ENCODE results near the gene GPR32. TPM values are rescaled to one million over a fixed set of nuclear protein-coding genes. Genes with fewer than 3 reads are reported as not detected.
"Not testable (repeated sequence)": the region's sequence is repeated elsewhere in the genome, so short reads cannot be mapped to it uniquely, and the experiment has no call there.

GPR32 gene
- total and polyA plus RNA-seq, 7 donors, result not detected

GRCh38 chr19:50777830-50778303 lies 7.6 kb downstream of the GPR32 start:
- Histone ChIP-seq H3K4me3 (no peak overlapping the region), H3K27ac (no peak overlapping the region), H3K36me3 (ENCODE audit: insufficient read depth in 1 of 2, low read depth in 1 of 2) (no peaks in the 10 kb centered on the region), H3K4me1 (no peaks in the 10 kb centered on the region), H3K27me3 (ENCODE audit: insufficient read depth in 3 of 3, low read length in 2 of 3) (peaks cover 0 to 78% (median 25%) of the 10 kb centered on the region in 3 donors), H3K9me3 (no peaks in the 10 kb centered on the region)
- ATAC-seq (no peak), DNase-seq (no peak)
- no peak for TF ChIP-seq CTCF (IDR thresholded peaks at IDR 0.05)
- intact Hi-C loops (cut with DNase I), result no loop called here
- 0 to 1% (median 1%) methylated on average over 30 of the region's 30 CpGs for WGBS, 3 donors

- ATAC-seq (no peak), DNase-seq (no peak)
- Histone ChIP-seq H3K27ac (no peak overlapping the region), H3K9me3 (no peaks in the 10 kb centered on the region), H3K4me3 (no peak overlapping the region), H3K4me1 (no peaks in the 10 kb centered on the region), H3K36me3 (ENCODE audit: insufficient read depth in 1 of 2, low read depth in 1 of 2) (no peaks in the 10 kb centered on the region), H3K27me3 (ENCODE audit: insufficient read depth in 3 of 3, low read length in 2 of 3) (peaks cover 0 to 80% (median 25%) of the 10 kb centered on the region in 3 donors)
- intact Hi-C loops (cut with DNase I), result no loop called here
- TF ChIP-seq CTCF (IDR thresholded peaks at IDR 0.05), result no peak
- WGBS, 3 donors, result 50 to 59% (median 54%) methylated on average over 7 of the region's 7 CpGs
These were observed 8.7 kb downstream of the GPR32 start for GRCh38 chr19:50778906-50779430.

- no peaks in the 10 kb centered on the region for H3K4me1 ChIP-seq
- no peak overlapping the region for H3K27ac ChIP-seq
- peaks cover 0 to 77% (median 25%) of the 10 kb centered on the region in 3 donors for H3K27me3 ChIP-seq (ENCODE audit: insufficient read depth in 3 of 3, low read length in 2 of 3)
- no peaks in the 10 kb centered on the region for H3K9me3 ChIP-seq
- H3K36me3 ChIP-seq (ENCODE audit: insufficient read depth in 1 of 2, low read depth in 1 of 2), result no peaks in the 10 kb centered on the region
- DNase-seq, result no peak
- no peak for TF ChIP-seq CTCF (IDR thresholded peaks at IDR 0.05)
- WGBS, 3 donors, result 34 to 40% (median 37%) methylated on average over 25 of the region's 25 CpGs
- no peak for ATAC-seq
- H3K4me3 ChIP-seq, result no peak overlapping the region
- intact Hi-C loops (cut with DNase I), result loop anchor here (5.0 to 10.0 kb wide), 4 partner anchors 77 to 412 kb away; partner anchors contain the start of gene NAPSA (in 1 of the 2)
These were observed 9.5 kb downstream of the GPR32 start for GRCh38 chr19:50779504-50780457.

- H3K27me3 ChIP-seq (ENCODE audit: insufficient read depth in 3 of 3, low read length in 2 of 3), result peaks cover 0 to 68% (median 25%) of the 10 kb centered on the region in 3 donors
- no peaks in the 10 kb centered on the region for H3K36me3 ChIP-seq (ENCODE audit: insufficient read depth in 1 of 2, low read depth in 1 of 2)
- H3K4me1 ChIP-seq, result no peaks in the 10 kb centered on the region
- 40 to 44% (median 40%) methylated on average over 16 of the region's 16 CpGs for WGBS, 3 donors
- ATAC-seq, result no peak
- H3K9me3 ChIP-seq, result no peaks in the 10 kb centered on the region
- no peak for TF ChIP-seq CTCF (IDR thresholded peaks at IDR 0.05)
- DNase-seq, result no peak
- H3K27ac ChIP-seq, result no peak overlapping the region
- intact Hi-C loops (cut with DNase I), result loop anchor here (5.0 to 10.0 kb wide), 4 partner anchors 79 to 414 kb away; partner anchors contain the start of gene NAPSA (in 1 of the 2)
- no peak overlapping the region for H3K4me3 ChIP-seq
These were observed 10.6 kb downstream of the GPR32 start for GRCh38 chr19:50780753-50781435.

GRCh38 chr19:50783848-50784152 lies 13.5 kb downstream of the GPR32 start:
- H3K4me1 ChIP-seq; ATAC-seq; DNase-seq; H3K27ac ChIP-seq; H3K9me3 ChIP-seq; H3K36me3 ChIP-seq (ENCODE audit: insufficient read depth in 1 of 2, low read depth in 1 of 2); H3K4me3 ChIP-seq: not testable (repeated sequence)
- WGBS, 3 donors, result 31 to 33% (median 32%) methylated on average over 8 of the region's 8 CpGs
- peaks cover 0 to 39% (median 15%) of the 10 kb centered on the region in 3 donors for H3K27me3 ChIP-seq (ENCODE audit: insufficient read depth in 3 of 3, low read length in 2 of 3)
- intact Hi-C loops (cut with DNase I), result loop anchor here (1.0 to 10.0 kb wide), 5 partner anchors 81 to 426 kb away; partner anchors contain the start of gene NAPSA (in 1 of the 2)

Measured in psoas muscle (tissue), 8 donors.